ENCODE measurements around the gene CHCHD10. TPM values are rescaled to one million over a fixed set of nuclear protein-coding genes. Genes with fewer than 3 reads are reported as not detected.
A peak's percentile ranks its signal among the peaks of the same experiment; 100 is the strongest.

Gene CHCHD10
- polyA plus RNA-seq, 2 of the 4 experiments (the other 2 are of a cell fraction), result 33.0 to 85.4 TPM

GRCh38 chr22:23786752-23787599 is 19.2 kb upstream of the CHCHD10 start, which contains the start of gene SMARCB1:
SMARCB1 (plus strand) TSS chr22:23786966; CDS start chr22:23787170, 204 bp downstream.
- TF ChIP-seq ESRRA (IDR thresholded peaks at IDR 0.05; ENCODE audit: borderline replicate concordance, low read length) (no peak), PHF8 (IDR thresholded peaks at IDR 0.05; ENCODE audit: borderline replicate concordance, low read depth) (peak; percentile 95), JUN (IDR thresholded peaks at IDR 0.05) (peak; percentile 55 to 82; a peak in 4 of 5 replicates), HOXB5 (CRISPR knock-in tag; IDR thresholded peaks at IDR 0.05) (peak; percentile 66; the same call in 1 of the 2 replicates), EHF (CRISPR knock-in tag; IDR thresholded peaks at IDR 0.05) (0 out of 2 replicates have a peak, but pooled peaks have one; percentile 41), POLR2A (IDR thresholded peaks at IDR 0.05; ENCODE audit: low read length) (peak; percentile 45)
- DNase-seq (ENCODE audit: low read depth in 1 of 2, low spot score in 1 of 2), result peak; percentile 85 to 86
- peaks cover 29% of the 10 kb centered on the region for H3K4me1 ChIP-seq
- no peak for FAIRE-seq
- H3K4me3 ChIP-seq, result peak within 1 kb of the TSS; percentile 89
- CTCF ChIA-PET, result interaction anchor here (1.2 to 3.2 kb wide), 4 partner anchors 12 to 63 kb away, joined by 3 to 14 read pairs (median 6); partner anchors contain the start of gene CHCHD10
- peak within 1 kb of the TSS; percentile 99 to 100 for H3K27ac ChIP-seq
- ATAC-seq, result peak; percentile 75 to 83
- H3K9me3 ChIP-seq, result no peaks in the 10 kb centered on the region
- POLR2A ChIA-PET, result no interaction called here
- 0% methylated on average over 1 of the region's 97 CpGs for WGBS (ENCODE audit: missing lambda C conversion rate)
- H3K4me2 ChIP-seq, result peak within 1 kb of the TSS; percentile 89

GRCh38 chr22:23786261-23786710 is 18.5 kb upstream of the CHCHD10 start:
- ChIA-PET CTCF (interaction anchor here (0.6 to 1.7 kb wide), 4 partner anchors 11 to 63 kb away, joined by 3 to 8 read pairs (median 4); partner anchors contain the start of gene CHCHD10), POLR2A (no interaction called here)
- Histone ChIP-seq H3K4me2 (peak overlapping the region; percentile 89), H3K4me1 (peaks cover 36% of the 10 kb centered on the region), H3K9me3 (no peaks in the 10 kb centered on the region), H3K27ac (peak overlapping the region; percentile 99 to 100), H3K4me3 (peak overlapping the region; percentile 89)
- WGBS (ENCODE audit: missing lambda C conversion rate), result 60% methylated on average over 9 of the region's 9 CpGs
- TF ChIP-seq HOXB5 (CRISPR knock-in tag; IDR thresholded peaks at IDR 0.05), result no peak
- no peak for DNase-seq (ENCODE audit: low read depth in 1 of 2, low spot score in 1 of 2)
- ATAC-seq, result no peak
- FAIRE-seq, result no peak

- no peak for FAIRE-seq
- Histone ChIP-seq H3K4me2 (peak overlapping the region; percentile 43), H3K4me1 (peaks cover 41% of the 10 kb centered on the region), H3K9me3 (no peaks in the 10 kb centered on the region), H3K4me3 (no peak overlapping the region), H3K27ac (peak overlapping the region in 1 of 2 experiments; percentile 66; a peak in 3 of 6 replicates)
- no peak for ATAC-seq
- CTCF ChIA-PET, result no interaction called here
- WGBS (ENCODE audit: missing lambda C conversion rate), result 77% methylated on average over 4 of the region's 8 CpGs
- no peak for TF ChIP-seq E2F6 (IDR thresholded peaks at IDR 0.05; ENCODE audit: borderline replicate concordance, low read depth)
- no peak for TF ChIP-seq ZFP36 (IDR thresholded peaks at IDR 0.05; ENCODE audit: borderline replicate concordance, partially characterized antibody)
- no peak for TF ChIP-seq MAX (IDR thresholded peaks at IDR 0.05)
- no peak for TF ChIP-seq HES2 (IDR thresholded peaks at IDR 0.05)
- no peak for TF ChIP-seq ZNF302 (CRISPR knock-in tag; IDR thresholded peaks at IDR 0.05)
- TF ChIP-seq MAFK (IDR thresholded peaks at IDR 0.05; ENCODE audit: partially characterized antibody), result no peak
- TF ChIP-seq POLR2A (IDR thresholded peaks at IDR 0.05; ENCODE audit: low read length), result no peak
- no peak for TF ChIP-seq HEYL (CRISPR knock-in tag; IDR thresholded peaks at IDR 0.05)
- DNase-seq (ENCODE audit: low read depth in 1 of 2, low spot score in 1 of 2), result no peak
- POLR2A ChIA-PET, result no interaction called here
These were observed 16.5 kb upstream of the CHCHD10 start for GRCh38 chr22:23784215-23784732.

- DNase-seq (ENCODE audit: low read depth in 1 of 2, low spot score in 1 of 2) (no peak), FAIRE-seq (no peak), ATAC-seq (no peak)
- 61% methylated on average over 5 of the region's 15 CpGs for WGBS (ENCODE audit: missing lambda C conversion rate)
- Histone ChIP-seq H3K27ac (peak overlapping the region in 1 of 2 experiments; percentile 66; a peak in 3 of 6 replicates), H3K4me1 (peaks cover 39% of the 10 kb centered on the region), H3K4me2 (peak overlapping the region; percentile 43), H3K4me3 (no peak overlapping the region), H3K9me3 (no peaks in the 10 kb centered on the region)
- ChIA-PET POLR2A (no interaction called here), CTCF (no interaction called here)
- TF ChIP-seq PBX3 (IDR thresholded peaks at IDR 0.05) (no peak), BHLHE40 (IDR thresholded peaks at IDR 0.05; ENCODE audit: low read depth, low read length) (no peak), HEYL (CRISPR knock-in tag; IDR thresholded peaks at IDR 0.05) (no peak), ZC3H11A (IDR thresholded peaks at IDR 0.05) (no peak), JUN (IDR thresholded peaks at IDR 0.05) (no peak), POLR2AphosphoS2 (conservative IDR thresholded peaks at IDR 0.05; ENCODE audit: low read length) (no peak), CHD2 (IDR thresholded peaks at IDR 0.05; ENCODE audit: low read length, partially characterized antibody) (no peak), BCL3 (IDR thresholded peaks at IDR 0.05) (no peak), SREBF2 (IDR thresholded peaks at IDR 0.05) (no peak), GATA3 (IDR thresholded peaks at IDR 0.05; ENCODE audit: borderline replicate concordance) (no peak), RARB (CRISPR knock-in tag; IDR thresholded peaks at IDR 0.05) (no peak), HDAC2 (IDR thresholded peaks at IDR 0.05) (no peak), RFX5 (IDR thresholded peaks at IDR 0.05) (no peak), RCOR1 (IDR thresholded peaks at IDR 0.05; ENCODE audit: low read depth, low read length) (no peak), POLR2A (IDR thresholded peaks at IDR 0.05; ENCODE audit: low read length) (no peak)
These were observed 15.7 kb upstream of the CHCHD10 start for GRCh38 chr22:23783265-23784150.
